PC-9 (cell line): ENCODE results near the gene MIER1.
"Not testable (repeated sequence)": the region's sequence is repeated elsewhere in the genome, so short reads cannot be mapped to it uniquely, and the experiment has no call there.

Experiments
- EZH2 ChIP-seq: fragments of 200-600 bp; sonication (generic); IDR thresholded peaks from 2 replicates; pipeline ENCODE4 v1.8.0; 2017; ENCODE audit warnings: antibody characterized with exemption, low read depth
- TF ChIP-seq, protein P1 (sequence below): fragments of 200-600 bp; sonication (generic); conservative IDR thresholded peaks from 2 replicates; pipeline ENCODE4 v1.6.1; 2017; ENCODE audit warnings: mixed run types, antibody characterized with exemption, mild to moderate bottlenecking, moderate library complexity

DNA sequence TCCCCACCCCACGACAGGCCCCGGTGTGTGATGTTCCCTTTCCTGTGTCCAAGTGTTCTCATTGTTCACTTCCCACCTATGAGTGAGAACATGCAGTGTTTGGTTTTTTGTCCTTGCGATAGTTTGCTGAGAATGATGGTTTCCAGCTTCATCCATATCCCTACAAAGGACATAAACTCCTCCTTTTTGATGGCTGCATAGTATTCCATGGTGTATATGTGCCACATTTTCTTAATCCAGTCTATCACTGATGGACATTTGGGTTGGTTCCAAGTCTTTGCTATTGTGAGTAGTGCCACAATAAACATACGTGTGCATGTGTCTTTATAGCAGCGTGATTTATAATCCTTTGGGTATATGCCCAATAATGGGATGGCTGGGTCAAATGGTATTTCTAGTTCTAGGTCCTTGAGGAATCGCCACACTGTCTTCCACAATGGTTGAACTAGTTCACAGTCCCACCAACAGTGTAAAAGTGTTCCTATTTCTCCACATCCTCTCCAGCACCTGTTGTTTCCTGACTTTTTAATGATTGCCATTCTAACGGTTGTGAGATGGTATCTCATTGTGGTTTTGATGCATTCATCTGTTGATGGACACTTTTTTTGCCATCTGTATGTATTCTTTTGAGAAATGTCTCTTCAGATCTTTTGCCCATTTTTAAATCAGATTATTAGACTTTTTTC, 41.5 kb downstream of the MIER1 start:
- TF ChIP-seq, protein P1, sequence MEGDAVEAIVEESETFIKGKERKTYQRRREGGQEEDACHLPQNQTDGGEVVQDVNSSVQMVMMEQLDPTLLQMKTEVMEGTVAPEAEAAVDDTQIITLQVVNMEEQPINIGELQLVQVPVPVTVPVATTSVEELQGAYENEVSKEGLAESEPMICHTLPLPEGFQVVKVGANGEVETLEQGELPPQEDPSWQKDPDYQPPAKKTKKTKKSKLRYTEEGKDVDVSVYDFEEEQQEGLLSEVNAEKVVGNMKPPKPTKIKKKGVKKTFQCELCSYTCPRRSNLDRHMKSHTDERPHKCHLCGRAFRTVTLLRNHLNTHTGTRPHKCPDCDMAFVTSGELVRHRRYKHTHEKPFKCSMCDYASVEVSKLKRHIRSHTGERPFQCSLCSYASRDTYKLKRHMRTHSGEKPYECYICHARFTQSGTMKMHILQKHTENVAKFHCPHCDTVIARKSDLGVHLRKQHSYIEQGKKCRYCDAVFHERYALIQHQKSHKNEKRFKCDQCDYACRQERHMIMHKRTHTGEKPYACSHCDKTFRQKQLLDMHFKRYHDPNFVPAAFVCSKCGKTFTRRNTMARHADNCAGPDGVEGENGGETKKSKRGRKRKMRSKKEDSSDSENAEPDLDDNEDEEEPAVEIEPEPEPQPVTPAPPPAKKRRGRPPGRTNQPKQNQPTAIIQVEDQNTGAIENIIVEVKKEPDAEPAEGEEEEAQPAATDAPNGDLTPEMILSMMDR, result not testable (repeated sequence)
- TF ChIP-seq EZH2, result not testable (repeated sequence)
